ENCODE results near the gene PPARD.

Gene PPARD

GRCh38 chr6:35371494-35372262, 29.3 kb downstream of the PPARD start:
- H2AFZ ChIP-seq (ENCODE audit: low read depth), result no peak overlapping the region
- no peaks in the 10 kb centered on the region for H3K27me3 ChIP-seq (ENCODE audit: insufficient read depth, low read depth)
- TF ChIP-seq, protein P1, sequence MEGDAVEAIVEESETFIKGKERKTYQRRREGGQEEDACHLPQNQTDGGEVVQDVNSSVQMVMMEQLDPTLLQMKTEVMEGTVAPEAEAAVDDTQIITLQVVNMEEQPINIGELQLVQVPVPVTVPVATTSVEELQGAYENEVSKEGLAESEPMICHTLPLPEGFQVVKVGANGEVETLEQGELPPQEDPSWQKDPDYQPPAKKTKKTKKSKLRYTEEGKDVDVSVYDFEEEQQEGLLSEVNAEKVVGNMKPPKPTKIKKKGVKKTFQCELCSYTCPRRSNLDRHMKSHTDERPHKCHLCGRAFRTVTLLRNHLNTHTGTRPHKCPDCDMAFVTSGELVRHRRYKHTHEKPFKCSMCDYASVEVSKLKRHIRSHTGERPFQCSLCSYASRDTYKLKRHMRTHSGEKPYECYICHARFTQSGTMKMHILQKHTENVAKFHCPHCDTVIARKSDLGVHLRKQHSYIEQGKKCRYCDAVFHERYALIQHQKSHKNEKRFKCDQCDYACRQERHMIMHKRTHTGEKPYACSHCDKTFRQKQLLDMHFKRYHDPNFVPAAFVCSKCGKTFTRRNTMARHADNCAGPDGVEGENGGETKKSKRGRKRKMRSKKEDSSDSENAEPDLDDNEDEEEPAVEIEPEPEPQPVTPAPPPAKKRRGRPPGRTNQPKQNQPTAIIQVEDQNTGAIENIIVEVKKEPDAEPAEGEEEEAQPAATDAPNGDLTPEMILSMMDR (conservative IDR thresholded peaks at IDR 0.05; ENCODE audit: low read depth, low read length), result no peak
- H3K4me2 ChIP-seq, result no peak overlapping the region
- no peak overlapping the region for H3K9ac ChIP-seq
- H3K79me2 ChIP-seq (ENCODE audit: insufficient read depth, low read depth), result no peaks in the 10 kb centered on the region
- H3K27ac ChIP-seq, result no peak overlapping the region
- no peaks in the 10 kb centered on the region for H3K36me3 ChIP-seq (ENCODE audit: insufficient read depth)
- H3K4me3 ChIP-seq (IDR thresholded peaks at IDR 0.05; ENCODE audit: insufficient read depth, low read depth, low read length), result no peak overlapping the region
- H3K4me1 ChIP-seq (ENCODE audit: low read depth, poor library complexity, severe bottlenecking), result peaks cover 11% of the 10 kb centered on the region
- no peaks in the 10 kb centered on the region for H4K20me1 ChIP-seq (ENCODE audit: insufficient read depth)

DNA sequence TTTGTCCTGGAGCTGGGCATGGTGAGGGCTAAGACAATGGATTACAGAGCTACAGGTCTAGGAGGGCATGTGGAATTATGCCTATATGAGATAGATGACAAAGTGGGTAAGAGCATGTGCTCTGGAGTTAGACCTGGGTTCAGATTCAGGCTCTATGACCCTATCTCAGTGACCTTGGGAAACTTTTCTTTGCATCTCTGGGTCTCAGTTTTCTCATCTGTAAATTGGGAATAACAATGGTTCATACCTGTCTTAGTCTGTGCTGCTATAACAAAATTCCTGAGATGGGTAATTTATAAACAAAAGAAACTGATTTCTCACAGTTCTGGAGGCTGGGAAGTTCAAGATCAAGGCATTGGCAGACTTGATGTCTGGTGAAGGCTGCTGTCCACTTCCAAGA, 30.3 kb downstream of the PPARD start:
- Histone ChIP-seq H3K79me2 (ENCODE audit: insufficient read depth, low read depth) (no peaks in the 10 kb centered on the region), H2AFZ (ENCODE audit: low read depth) (no peak overlapping the region), H3K4me2 (no peak overlapping the region), H3K27ac (no peak overlapping the region), H3K4me1 (ENCODE audit: low read depth, poor library complexity, severe bottlenecking) (peaks cover 11% of the 10 kb centered on the region), H3K27me3 (ENCODE audit: insufficient read depth, low read depth) (no peaks in the 10 kb centered on the region), H3K36me3 (ENCODE audit: insufficient read depth) (no peaks in the 10 kb centered on the region), H4K20me1 (ENCODE audit: insufficient read depth) (no peaks in the 10 kb centered on the region), H3K4me3 (IDR thresholded peaks at IDR 0.05; ENCODE audit: insufficient read depth, low read depth, low read length) (no peak overlapping the region), H3K9ac (no peak overlapping the region)
- TF ChIP-seq, protein P1 (conservative IDR thresholded peaks at IDR 0.05; ENCODE audit: low read depth, low read length), result no peak

DNA sequence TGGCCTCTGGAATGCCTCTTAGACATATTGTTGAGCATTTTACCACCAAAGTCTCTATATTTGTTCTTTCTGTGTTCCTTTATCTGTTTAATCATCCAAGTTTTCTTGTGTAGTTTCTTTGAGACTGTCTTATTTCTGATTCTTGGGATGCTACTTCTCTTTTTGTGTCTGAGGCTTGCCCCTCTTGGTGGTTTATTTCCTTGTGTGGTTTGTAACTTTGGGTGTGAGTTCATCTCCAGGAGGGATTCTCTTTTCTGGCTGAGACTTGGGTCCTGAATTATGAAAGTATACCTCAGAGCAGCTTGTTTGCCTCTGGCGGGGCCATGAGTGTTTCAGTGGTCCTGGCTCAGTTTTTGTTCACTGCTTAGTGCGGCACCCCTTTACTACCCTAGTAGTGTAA, 33.9 kb downstream of the PPARD start:
- TF ChIP-seq, protein P1 (conservative IDR thresholded peaks at IDR 0.05; ENCODE audit: low read depth, low read length), result no peak
- H3K36me3 ChIP-seq (ENCODE audit: insufficient read depth), result no peaks in the 10 kb centered on the region
- H3K9ac ChIP-seq, result no peak overlapping the region
- H2AFZ ChIP-seq (ENCODE audit: low read depth), result no peak overlapping the region
- no peak overlapping the region for H3K27ac ChIP-seq
- no peak overlapping the region for H3K4me2 ChIP-seq
- H3K79me2 ChIP-seq (ENCODE audit: insufficient read depth, low read depth), result no peaks in the 10 kb centered on the region
- no peaks in the 10 kb centered on the region for H4K20me1 ChIP-seq (ENCODE audit: insufficient read depth)
- no peaks in the 10 kb centered on the region for H3K4me1 ChIP-seq (ENCODE audit: low read depth, poor library complexity, severe bottlenecking)
- H3K4me3 ChIP-seq (IDR thresholded peaks at IDR 0.05; ENCODE audit: insufficient read depth, low read depth, low read length), result no peak overlapping the region
- H3K27me3 ChIP-seq (ENCODE audit: insufficient read depth, low read depth), result no peaks in the 10 kb centered on the region

GRCh38 chr6:35377002-35377401, 34.6 kb downstream of the PPARD start:
- no peaks in the 10 kb centered on the region for H4K20me1 ChIP-seq (ENCODE audit: insufficient read depth)
- no peaks in the 10 kb centered on the region for H3K79me2 ChIP-seq (ENCODE audit: insufficient read depth, low read depth)
- no peak overlapping the region for H3K4me2 ChIP-seq
- H3K4me3 ChIP-seq (IDR thresholded peaks at IDR 0.05; ENCODE audit: insufficient read depth, low read depth, low read length), result no peak overlapping the region
- no peaks in the 10 kb centered on the region for H3K36me3 ChIP-seq (ENCODE audit: insufficient read depth)
- H3K4me1 ChIP-seq (ENCODE audit: low read depth, poor library complexity, severe bottlenecking), result no peaks in the 10 kb centered on the region
- no peak overlapping the region for H3K27ac ChIP-seq
- no peaks in the 10 kb centered on the region for H3K27me3 ChIP-seq (ENCODE audit: insufficient read depth, low read depth)
- H3K9ac ChIP-seq, result no peak overlapping the region
- TF ChIP-seq, protein P1 (conservative IDR thresholded peaks at IDR 0.05; ENCODE audit: low read depth, low read length), result no peak
- no peak overlapping the region for H2AFZ ChIP-seq (ENCODE audit: low read depth)

All from KMS-11 (cell line).